WTC11 (cell line): ENCODE data around the gene WNT6. TPM values are rescaled to one million over a fixed set of nuclear protein-coding genes. Genes with fewer than 3 reads are reported as not detected.

Experiments
- ATAC-seq: fragments of 200-7000 bp; cut with Tn5 transposase; 2 replicates; pipeline ENCODE4 v1.10.0; 2021; ENCODE audit warnings: mild to moderate bottlenecking, moderate library complexity
- CTCF ChIA-PET: fragments of 300-600 bp; sonication (Branson Sonifier 250); formaldehyde crosslinking; loops from one replicate; lab custom pipeline; 2021; ENCODE audit warnings: antibody characterized with exemption; lab: Charles Lee
- POLR2A ChIA-PET: fragments of 350-600 bp; sonication (Branson Sonifier 250); formaldehyde crosslinking; loops from one replicate; lab custom pipeline; 2021; ENCODE audit warnings: antibody characterized with exemption; lab: Charles Lee
- DNase-seq: peaks from one replicate; pipeline ENCODE4 v3.0.0; 2021; ENCODE audit warnings: low spot score
- H3K27ac Mint-ChIP-seq: 2 replicates; pipeline ENCODE4 v1.8.0; 2021; ENCODE audit warnings: mixed read lengths
- H3K27me3 Mint-ChIP-seq: 2 replicates; pipeline ENCODE4 v1.8.0; 2021; ENCODE audit warnings: low read depth, mild to moderate bottlenecking, moderate library complexity, mixed read lengths
- H3K36me3 Mint-ChIP-seq: 2 replicates; pipeline ENCODE4 v1.8.0; 2021; ENCODE audit warnings: mixed read lengths
- H3K4me1 Mint-ChIP-seq: 2 replicates; pipeline ENCODE4 v1.8.0; 2022; ENCODE audit warnings: mixed read lengths
- H3K4me3 Mint-ChIP-seq: 2 replicates; pipeline ENCODE4 v1.8.0; 2021; ENCODE audit warnings: mild to moderate bottlenecking, moderate library complexity, mixed read lengths
- H3K9me3 Mint-ChIP-seq: 2 replicates; pipeline ENCODE4 v1.8.0; 2021; ENCODE audit warnings: mixed read lengths
- ATF1 ChIP-seq: sonication (generic); formaldehyde crosslinking; IDR thresholded peaks from 2 replicates; pipeline ENCODE4 v1.8.1; 2023; ENCODE audit warnings: mild to moderate bottlenecking, moderate library complexity, missing genetic modification reagents
- CBFB ChIP-seq: sonication (generic); formaldehyde crosslinking; IDR thresholded peaks from 2 replicates; pipeline ENCODE4 v1.8.1; 2022; ENCODE audit warnings: mild to moderate bottlenecking, low read depth, missing genetic modification reagents
- ESRRA ChIP-seq: sonication (generic); formaldehyde crosslinking; IDR thresholded peaks from 2 replicates; pipeline ENCODE4 v1.8.1; 2022; ENCODE audit warnings: mild to moderate bottlenecking, missing genetic modification reagents, borderline replicate concordance
- ETV6 ChIP-seq: sonication (generic); formaldehyde crosslinking; IDR thresholded peaks from 2 replicates; pipeline ENCODE4 v1.8.1; 2022; ENCODE audit warnings: mild to moderate bottlenecking, missing genetic modification reagents
- GRHL2 ChIP-seq: fragments of 250-450 bp; sonication (Bioruptor Pico); IDR thresholded peaks from 2 replicates; pipeline ENCODE4 v1.8.0; 2022; ENCODE audit warnings: mild to moderate bottlenecking, moderate library complexity; ENCODE audit not compliant: insufficient replicate concordance, severe bottlenecking
- GTF2I ChIP-seq: fragments of 250-450 bp; sonication (Bioruptor Pico); conservative IDR thresholded peaks from 2 replicates; pipeline ENCODE4 v1.4.0; 2021; ENCODE audit warnings: mild to moderate bottlenecking
- MYBL2 ChIP-seq: sonication (generic); formaldehyde crosslinking; IDR thresholded peaks from 2 replicates; pipeline ENCODE4 v1.8.1; 2023; ENCODE audit warnings: mild to moderate bottlenecking, moderate library complexity, missing genetic modification reagents
- NFYB ChIP-seq: sonication (generic); formaldehyde crosslinking; conservative IDR thresholded peaks from 2 replicates; pipeline ENCODE4 v1.8.0; 2022; ENCODE audit warnings: low read depth, missing genetic modification reagents
- PRRX2 ChIP-seq: fragments of 250-450 bp; sonication (Bioruptor Pico); IDR thresholded peaks from 2 replicates; pipeline ENCODE4 v1.8.0; 2021; ENCODE audit warnings: mild to moderate bottlenecking
- RORB ChIP-seq: fragments of 250-450 bp; sonication (Bioruptor Pico); IDR thresholded peaks from 2 replicates; pipeline ENCODE4 v1.9.0; 2021; ENCODE audit warnings: mild to moderate bottlenecking
- SOX15 ChIP-seq: fragments of 250-450 bp; sonication (Bioruptor Pico); IDR thresholded peaks from 2 replicates; pipeline ENCODE4 v1.9.0; 2021; ENCODE audit warnings: mild to moderate bottlenecking
- TEAD4 ChIP-seq: sonication (generic); formaldehyde crosslinking; IDR thresholded peaks from 2 replicates; pipeline ENCODE4 v1.8.0; 2022; ENCODE audit warnings: mild to moderate bottlenecking, missing genetic modification reagents
- ZNF423 ChIP-seq: fragments of 250-450 bp; sonication (Bioruptor Pico); IDR thresholded peaks from 2 replicates; pipeline ENCODE4 v2.1.2; 2022; ENCODE audit warnings: mild to moderate bottlenecking, moderate library complexity
- ZNF671 ChIP-seq: fragments of 250-450 bp; sonication (Bioruptor Pico); IDR thresholded peaks from 2 replicates; pipeline ENCODE4 v1.8.0; 2021; ENCODE audit warnings: mild to moderate bottlenecking
- total RNA-seq: library from RNA; stranded (reverse); gene quantifications from 3 replicates; pipeline ENCODE4 v1.2.3, GENCODE V29; 2021
- TF ChIP-seq, protein P1 (sequence below): sonication (generic); formaldehyde crosslinking; IDR thresholded peaks from 2 replicates; pipeline ENCODE4 v1.8.1; 2023; ENCODE audit warnings: mild to moderate bottlenecking, moderate library complexity, missing genetic modification reagents
- TF ChIP-seq, protein P2 (sequence below): sonication (generic); formaldehyde crosslinking; IDR thresholded peaks from 2 replicates; pipeline ENCODE4 v1.8.0; 2023; ENCODE audit warnings: missing genetic modification reagents
- TF ChIP-seq, protein P3 (sequence below): fragments of 250-450 bp; sonication (Bioruptor Pico); conservative IDR thresholded peaks from 2 replicates; pipeline ENCODE4 v1.9.0; 2021; ENCODE audit warnings: mild to moderate bottlenecking
- TF ChIP-seq, protein P4 (sequence below): fragments of 250-450 bp; sonication (Bioruptor Pico); IDR thresholded peaks from 2 replicates; pipeline ENCODE4 v1.9.0; 2021; ENCODE audit warnings: moderate library complexity, mild to moderate bottlenecking, inconsistent platforms, borderline replicate concordance
- TF ChIP-seq, protein P5 (sequence below): sonication (generic); formaldehyde crosslinking; IDR thresholded peaks from 2 replicates; pipeline ENCODE4 v1.8.0; 2022; ENCODE audit warnings: mild to moderate bottlenecking, missing genetic modification reagents
- TF ChIP-seq, protein P6 (sequence below): sonication (generic); formaldehyde crosslinking; IDR thresholded peaks from 2 replicates; pipeline ENCODE4 v1.8.1; 2022; ENCODE audit warnings: mild to moderate bottlenecking, missing genetic modification reagents, moderate library complexity, borderline replicate concordance

WNT6 gene
- total RNA-seq, 1 experiment from 2014 or later: not detected

DNA sequence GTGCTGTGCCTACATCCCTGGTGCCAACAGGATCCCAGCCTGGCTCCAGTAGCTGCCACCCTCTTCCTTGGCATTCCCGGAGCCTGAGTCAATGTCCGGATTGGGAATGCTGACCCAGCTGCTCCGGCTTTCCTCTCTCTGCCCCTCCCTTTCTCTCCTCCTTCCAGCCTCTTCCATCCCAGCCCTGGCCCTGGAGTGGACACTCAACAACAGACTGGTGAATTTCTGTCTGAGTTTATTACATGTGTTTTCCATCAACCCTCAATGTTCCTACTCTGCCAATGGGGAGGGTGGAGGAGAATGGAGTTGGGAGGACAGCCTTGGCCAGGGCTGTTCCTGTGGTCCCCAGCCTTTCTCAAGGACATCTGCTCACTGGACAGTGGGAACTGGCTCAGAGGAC, 27.1 kb upstream of the WNT6 start:
- Mint-ChIP-seq H3K36me3 (no peaks in the 10 kb centered on the region), H3K4me1 (no peaks in the 10 kb centered on the region), H3K4me3 (no peak overlapping the region), H3K27me3 (peaks cover 5% of the 10 kb centered on the region), H3K9me3 (peaks cover 2% of the 10 kb centered on the region; the same call in 1 of the 2 replicates), H3K27ac (peak overlapping the region; percentile 68; the same call in 1 of the 2 replicates)
- DNase-seq: no peak
- POLR2A ChIA-PET: interaction anchor here (0.5 kb wide), 1 partner anchor 457 kb away, joined by 5 read pairs; no protein-coding TSS in a partner anchor
- no peak for ATAC-seq
- no peak for TF ChIP-seq ETV6 (CRISPR knock-in tag)
- TF ChIP-seq, protein P1, sequence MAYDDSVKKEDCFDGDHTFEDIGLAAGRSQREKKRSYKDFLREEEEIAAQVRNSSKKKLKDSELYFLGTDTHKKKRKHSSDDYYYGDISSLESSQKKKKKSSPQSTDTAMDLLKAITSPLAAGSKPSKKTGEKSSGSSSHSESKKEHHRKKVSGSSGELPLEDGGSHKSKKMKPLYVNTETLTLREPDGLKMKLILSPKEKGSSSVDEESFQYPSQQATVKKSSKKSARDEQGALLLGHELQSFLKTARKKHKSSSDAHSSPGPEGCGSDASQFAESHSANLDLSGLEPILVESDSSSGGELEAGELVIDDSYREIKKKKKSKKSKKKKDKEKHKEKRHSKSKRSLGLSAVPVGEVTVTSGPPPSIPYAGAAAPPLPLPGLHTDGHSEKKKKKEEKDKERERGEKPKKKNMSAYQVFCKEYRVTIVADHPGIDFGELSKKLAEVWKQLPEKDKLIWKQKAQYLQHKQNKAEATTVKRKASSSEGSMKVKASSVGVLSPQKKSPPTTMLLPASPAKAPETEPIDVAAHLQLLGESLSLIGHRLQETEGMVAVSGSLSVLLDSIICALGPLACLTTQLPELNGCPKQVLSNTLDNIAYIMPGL (CRISPR knock-in tag): no peak
- TF ChIP-seq, protein P2, sequence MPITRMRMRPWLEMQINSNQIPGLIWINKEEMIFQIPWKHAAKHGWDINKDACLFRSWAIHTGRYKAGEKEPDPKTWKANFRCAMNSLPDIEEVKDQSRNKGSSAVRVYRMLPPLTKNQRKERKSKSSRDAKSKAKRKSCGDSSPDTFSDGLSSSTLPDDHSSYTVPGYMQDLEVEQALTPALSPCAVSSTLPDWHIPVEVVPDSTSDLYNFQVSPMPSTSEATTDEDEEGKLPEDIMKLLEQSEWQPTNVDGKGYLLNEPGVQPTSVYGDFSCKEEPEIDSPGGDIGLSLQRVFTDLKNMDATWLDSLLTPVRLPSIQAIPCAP: no peak
- TF ChIP-seq ESRRA (CRISPR knock-in tag): no peak
- CTCF ChIA-PET: interaction anchor here (1.5 kb wide), 1 partner anchor 15 kb away, joined by 4 read pairs; no protein-coding TSS in a partner anchor

DNA sequence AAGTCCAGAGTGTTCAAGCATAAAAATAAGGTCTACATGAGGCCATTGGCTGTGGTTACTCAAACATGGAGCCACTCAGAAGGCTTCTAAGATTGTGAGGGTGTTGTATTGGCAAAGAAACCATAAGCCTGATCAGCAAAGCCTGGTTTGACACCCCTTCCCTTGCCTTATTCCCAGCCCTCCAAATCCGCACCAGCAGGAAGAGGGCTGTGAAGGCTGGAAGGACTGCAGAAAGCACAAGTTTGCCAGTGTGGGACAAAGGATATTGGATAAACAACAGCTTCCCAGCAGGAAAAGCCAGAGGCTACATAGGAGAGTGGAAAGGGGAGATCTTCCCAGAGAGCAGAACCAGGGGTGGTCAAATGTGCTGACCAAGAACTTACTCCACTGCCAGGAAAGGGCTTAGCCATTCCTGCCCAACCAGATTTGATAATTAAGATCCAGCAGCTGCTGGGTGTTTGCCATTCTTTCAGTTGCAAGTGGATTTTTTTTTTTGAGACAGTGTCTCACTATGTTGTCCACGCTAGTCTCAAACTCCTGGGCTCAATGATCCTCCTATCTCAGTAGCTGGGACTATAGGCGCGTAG, 26.5 kb upstream of the WNT6 start:
- H3K27me3 Mint-ChIP-seq: peaks cover 9% of the 10 kb centered on the region
- H3K9me3 Mint-ChIP-seq: peaks cover 8% of the 10 kb centered on the region; the same call in 1 of the 2 replicates
- TF ChIP-seq ZNF423 (CRISPR knock-in tag) (no peak), RORB (no peak), GTF2I (CRISPR knock-in tag) (no peak), ZNF671 (CRISPR knock-in tag) (no peak), SOX15 (CRISPR knock-in tag) (no peak), GRHL2 (CRISPR knock-in tag) (no peak), CBFB (CRISPR knock-in tag) (no peak), ATF1 (CRISPR knock-in tag) (no peak), NFYB (CRISPR knock-in tag) (no peak), TEAD4 (CRISPR knock-in tag) (no peak), PRRX2 (no peak), MYBL2 (CRISPR knock-in tag) (no peak)
- TF ChIP-seq, protein P1 (CRISPR knock-in tag): no peak
- TF ChIP-seq, protein P2: no peak
- TF ChIP-seq, protein P3, sequence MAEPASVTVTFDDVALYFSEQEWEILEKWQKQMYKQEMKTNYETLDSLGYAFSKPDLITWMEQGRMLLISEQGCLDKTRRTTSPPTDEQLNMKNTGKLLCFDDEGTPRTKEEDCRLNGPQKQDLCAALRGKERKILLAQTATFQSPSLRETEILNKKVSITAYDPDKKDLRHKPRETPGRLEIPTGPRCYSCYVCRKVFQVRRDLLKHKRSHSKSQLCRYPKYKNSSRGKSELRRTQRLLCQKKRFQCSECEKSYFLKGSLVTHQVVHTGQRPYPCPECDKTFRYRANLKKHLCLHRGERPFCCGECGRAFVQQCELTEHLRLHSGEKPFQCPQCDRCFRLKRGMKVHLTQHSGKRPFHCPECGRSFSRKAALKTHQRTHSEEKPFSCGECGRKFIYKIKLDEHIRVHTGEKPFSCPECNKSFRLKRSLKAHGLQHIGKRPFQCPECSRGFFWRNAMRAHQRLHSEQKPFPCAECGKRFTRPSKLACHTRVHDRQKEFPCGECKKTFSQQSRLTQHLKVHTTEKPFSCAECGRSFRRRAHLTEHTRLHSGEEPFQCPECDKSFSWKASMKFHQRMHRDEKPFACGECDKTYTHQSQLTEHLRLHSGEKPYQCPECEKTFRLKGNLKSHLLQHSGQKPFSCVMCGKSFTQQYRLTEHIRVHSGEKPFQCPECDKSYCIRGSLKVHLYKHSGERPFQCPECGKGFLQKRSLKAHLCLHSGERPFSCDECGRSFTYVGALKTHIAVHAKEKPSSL (CRISPR knock-in tag): no peak
- TF ChIP-seq, protein P4, sequence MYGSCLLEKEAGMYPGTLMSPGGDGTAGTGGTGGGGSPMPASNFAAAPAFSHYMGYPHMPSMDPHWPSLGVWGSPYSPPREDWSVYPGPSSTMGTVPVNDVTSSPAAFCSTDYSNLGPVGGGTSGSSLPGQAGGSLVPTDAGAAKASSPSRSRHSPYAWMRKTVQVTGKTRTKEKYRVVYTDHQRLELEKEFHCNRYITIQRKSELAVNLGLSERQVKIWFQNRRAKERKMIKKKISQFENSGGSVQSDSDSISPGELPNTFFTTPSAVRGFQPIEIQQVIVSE (CRISPR knock-in tag): no peak
- TF ChIP-seq, protein P5, sequence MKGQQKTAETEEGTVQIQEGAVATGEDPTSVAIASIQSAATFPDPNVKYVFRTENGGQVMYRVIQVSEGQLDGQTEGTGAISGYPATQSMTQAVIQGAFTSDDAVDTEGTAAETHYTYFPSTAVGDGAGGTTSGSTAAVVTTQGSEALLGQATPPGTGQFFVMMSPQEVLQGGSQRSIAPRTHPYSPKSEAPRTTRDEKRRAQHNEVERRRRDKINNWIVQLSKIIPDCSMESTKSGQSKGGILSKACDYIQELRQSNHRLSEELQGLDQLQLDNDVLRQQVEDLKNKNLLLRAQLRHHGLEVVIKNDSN (CRISPR knock-in tag): no peak
- TF ChIP-seq, protein P6, sequence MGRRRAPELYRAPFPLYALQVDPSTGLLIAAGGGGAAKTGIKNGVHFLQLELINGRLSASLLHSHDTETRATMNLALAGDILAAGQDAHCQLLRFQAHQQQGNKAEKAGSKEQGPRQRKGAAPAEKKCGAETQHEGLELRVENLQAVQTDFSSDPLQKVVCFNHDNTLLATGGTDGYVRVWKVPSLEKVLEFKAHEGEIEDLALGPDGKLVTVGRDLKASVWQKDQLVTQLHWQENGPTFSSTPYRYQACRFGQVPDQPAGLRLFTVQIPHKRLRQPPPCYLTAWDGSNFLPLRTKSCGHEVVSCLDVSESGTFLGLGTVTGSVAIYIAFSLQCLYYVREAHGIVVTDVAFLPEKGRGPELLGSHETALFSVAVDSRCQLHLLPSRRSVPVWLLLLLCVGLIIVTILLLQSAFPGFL (CRISPR knock-in tag): no peak
- CTCF ChIA-PET: interaction anchor here (0.6 to 1.9 kb wide), 3 partner anchors 14 to 271 kb away, joined by 3 to 5 read pairs (median 4); no protein-coding TSS in a partner anchor
- DNase-seq (no peak), ATAC-seq (no peak)
- no peaks in the 10 kb centered on the region for H3K36me3 Mint-ChIP-seq
- POLR2A ChIA-PET: no interaction called here
- H3K4me3 Mint-ChIP-seq: no peak overlapping the region
- no peak overlapping the region for H3K27ac Mint-ChIP-seq
- no peaks in the 10 kb centered on the region for H3K4me1 Mint-ChIP-seq
